Caco-2 (cell line): ENCODE measurements around the gene EPC2. TPM values are rescaled to one million over a fixed set of nuclear protein-coding genes. Genes with fewer than 3 reads are reported as not detected.

Experiments
- BruUV-seq: library from RNA; stranded (reverse); fragments of 400-500 nt; replicated peaks from 2 replicates; lab custom pipeline; 2021; lab: Mats Ljungman, UMichigan
- CTCF ChIA-PET: fragments of 300-600 bp; sonication (Branson Sonifier 250); formaldehyde crosslinking; loops from one replicate; lab custom pipeline; 2022; ENCODE audit warnings: antibody characterized with exemption; lab: Charles Lee
- POLR2A ChIA-PET: fragments of 300-600 bp; sonication (Branson Sonifier 250); formaldehyde crosslinking; loops from one replicate; lab custom pipeline; 2022; ENCODE audit warnings: antibody characterized with exemption; lab: Charles Lee
- DNase-seq, 2 experiments: peaks; one replicate each; pipeline versions ENCODE4 v3.0.0 to v3.0.0-alpha.2; 2020 to 2022
- H3K27me3 ChIP-seq: replicated peaks from 2 replicates; pipeline ENCODE4 v1.6.0; 2011; ENCODE audit warnings: low read length; ENCODE audit not compliant: control insufficient read depth, insufficient read depth
- H3K36me3 ChIP-seq: 2 replicates; pipeline ENCODE4 v1.5.1; 2011; ENCODE audit warnings: low read length; ENCODE audit not compliant: control insufficient read depth, insufficient read depth
- H3K4me1 ChIP-seq: fragments of 250-450 bp; sonication (Bioruptor Pico); 2 replicates; pipeline ENCODE4 v1.5.1; 2020; ENCODE audit warnings: mild to moderate bottlenecking
- H3K4me3 ChIP-seq: 2 replicates; pipeline ENCODE4 v1.5.1; 2011; ENCODE audit warnings: low read depth, mild to moderate bottlenecking, control low read depth, low read length
- H3K9me3 ChIP-seq: fragments of 250-450 bp; sonication (Bioruptor Pico); 2 replicates; pipeline ENCODE4 v1.5.1; 2020; ENCODE audit warnings: mild to moderate bottlenecking, moderate library complexity
- H3K27ac Mint-ChIP-seq: one replicate; pipeline ENCODE4 v1.8.0; 2022; ENCODE audit warnings: mixed read lengths; ENCODE audit not compliant: unreplicated experiment
- H3K27me3 Mint-ChIP-seq: one replicate; pipeline ENCODE4 v1.8.0; 2022; ENCODE audit warnings: mixed read lengths; ENCODE audit not compliant: insufficient read depth, unreplicated experiment
- H3K36me3 Mint-ChIP-seq: one replicate; pipeline ENCODE4 v1.8.0; 2022; ENCODE audit warnings: mild to moderate bottlenecking, mixed read lengths; ENCODE audit not compliant: insufficient read depth, unreplicated experiment
- H3K4me1 Mint-ChIP-seq: one replicate; pipeline ENCODE4 v1.8.0; 2022; ENCODE audit warnings: low read depth, mixed read lengths; ENCODE audit not compliant: unreplicated experiment
- H3K4me3 Mint-ChIP-seq: one replicate; pipeline ENCODE4 v1.8.0; 2022; ENCODE audit warnings: mild to moderate bottlenecking, moderate library complexity, mixed read lengths; ENCODE audit not compliant: unreplicated experiment
- H3K9me3 Mint-ChIP-seq: one replicate; pipeline ENCODE4 v1.8.0; 2022; ENCODE audit warnings: mixed read lengths; ENCODE audit not compliant: unreplicated experiment
- intact Hi-C: fragments of 100-400 bp; cut with micrococcal nuclease; formaldehyde crosslinking; loops from one replicate; pipeline ENCODE4 v1.10.0; 2022; ENCODE audit not compliant: unreplicated experiment
- total RNA-seq: library from RNA; stranded (reverse); gene quantifications from 2 replicates; pipeline ENCODE4 v1.2.3, GENCODE V29; 2022
- TF ChIP-seq, protein P1 (sequence below), 2 experiments: fragments of 200-600 bp in 1 of 2; IDR thresholded peaks; 1 replicate in 1 of 2; 2 replicates in 1 of 2; pipeline versions ENCODE4 v1.5.1 to v1.8.0; 2011 to 2022; ENCODE audit warnings: antibody characterized with exemption in 1 of 2, control low read depth in 1 of 2, inconsistent platforms in 1 of 2, low read depth in 1 of 2, low read length in 1 of 2, mild to moderate bottlenecking in 1 of 2, moderate library complexity in 1 of 2; ENCODE audit not compliant: insufficient read depth in 1 of 2, severe bottlenecking in 1 of 2, unreplicated experiment in 1 of 2

The EPC2 gene
- total RNA-seq, 1 experiment from 2014 or later = 32.0 TPM

DNA sequence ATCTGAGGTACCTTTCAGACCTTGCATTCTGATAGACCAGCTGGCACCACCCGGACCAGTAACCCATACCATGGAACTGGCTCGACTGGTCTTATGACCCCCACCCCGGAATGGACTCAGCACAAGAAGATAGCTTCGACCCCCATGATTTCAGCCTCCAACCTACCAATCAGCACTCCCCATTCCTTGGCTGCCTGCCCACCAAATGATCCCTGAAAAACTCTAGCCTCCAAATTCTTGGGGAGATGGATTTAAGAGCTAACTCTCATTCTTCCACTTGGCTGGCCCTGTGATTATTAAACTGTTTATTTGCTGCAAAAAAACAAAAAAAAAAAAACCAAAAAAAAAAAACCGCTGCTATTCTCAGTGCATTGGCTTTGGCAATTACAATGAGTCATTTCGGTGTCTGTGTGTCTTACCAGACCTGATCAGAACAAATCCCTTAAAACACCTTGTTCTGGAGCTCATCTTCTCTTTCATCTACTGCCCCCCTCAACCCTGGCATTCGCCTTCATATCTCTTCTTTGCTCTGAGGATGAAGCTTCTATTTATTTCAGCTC is 170.4 kb downstream of the EPC2 start:
- POLR2A ChIA-PET = no interaction called here

DNA sequence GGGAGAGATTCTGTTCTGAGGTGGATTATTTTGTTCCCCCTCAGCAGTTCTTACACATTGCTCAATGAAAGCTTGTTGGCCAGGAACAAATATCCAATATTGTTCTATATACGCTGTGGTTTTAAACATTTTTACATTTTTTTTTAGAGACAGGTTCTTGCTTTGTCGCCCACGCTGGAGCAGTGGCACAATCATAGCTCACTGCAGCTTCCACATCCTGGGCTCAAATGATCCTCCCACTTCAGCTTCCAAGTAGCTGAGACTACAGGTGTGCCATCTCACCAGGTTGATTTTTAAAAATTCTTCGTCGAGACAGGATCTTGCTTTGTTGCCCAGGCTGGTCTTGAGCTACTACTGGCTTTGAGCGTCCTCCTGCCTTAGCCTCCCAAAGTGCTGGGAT is 171.6 kb downstream of the EPC2 start:
- Mint-ChIP-seq H3K4me3 (no peak overlapping the region), H3K9me3 (no peaks in the 10 kb centered on the region), H3K4me1 (no peaks in the 10 kb centered on the region), H3K27ac (no peak overlapping the region), H3K27me3 (peaks cover 4% of the 10 kb centered on the region), H3K36me3 (no peaks in the 10 kb centered on the region)
- DNase-seq = no peak
- ChIA-PET CTCF (no interaction called here), POLR2A (no interaction called here)
- TF ChIP-seq, protein P1, sequence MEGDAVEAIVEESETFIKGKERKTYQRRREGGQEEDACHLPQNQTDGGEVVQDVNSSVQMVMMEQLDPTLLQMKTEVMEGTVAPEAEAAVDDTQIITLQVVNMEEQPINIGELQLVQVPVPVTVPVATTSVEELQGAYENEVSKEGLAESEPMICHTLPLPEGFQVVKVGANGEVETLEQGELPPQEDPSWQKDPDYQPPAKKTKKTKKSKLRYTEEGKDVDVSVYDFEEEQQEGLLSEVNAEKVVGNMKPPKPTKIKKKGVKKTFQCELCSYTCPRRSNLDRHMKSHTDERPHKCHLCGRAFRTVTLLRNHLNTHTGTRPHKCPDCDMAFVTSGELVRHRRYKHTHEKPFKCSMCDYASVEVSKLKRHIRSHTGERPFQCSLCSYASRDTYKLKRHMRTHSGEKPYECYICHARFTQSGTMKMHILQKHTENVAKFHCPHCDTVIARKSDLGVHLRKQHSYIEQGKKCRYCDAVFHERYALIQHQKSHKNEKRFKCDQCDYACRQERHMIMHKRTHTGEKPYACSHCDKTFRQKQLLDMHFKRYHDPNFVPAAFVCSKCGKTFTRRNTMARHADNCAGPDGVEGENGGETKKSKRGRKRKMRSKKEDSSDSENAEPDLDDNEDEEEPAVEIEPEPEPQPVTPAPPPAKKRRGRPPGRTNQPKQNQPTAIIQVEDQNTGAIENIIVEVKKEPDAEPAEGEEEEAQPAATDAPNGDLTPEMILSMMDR (IDR thresholded peaks at IDR 0.05; ENCODE audit: insufficient read depth in 1 of 2, low read depth in 1 of 2, low read length in 1 of 2, severe bottlenecking in 1 of 2, unreplicated experiment in 1 of 2) = no peak
- H3K27me3 ChIP-seq = no peaks in the 10 kb centered on the region
- intact Hi-C loops = no loop called here
- no peaks in the 10 kb centered on the region for H3K9me3 ChIP-seq
- H3K4me1 ChIP-seq = no peaks in the 10 kb centered on the region
- no peaks in the 10 kb centered on the region for H3K36me3 ChIP-seq
- no peak overlapping the region for H3K4me3 ChIP-seq
- no TSS peak for BruUV-seq

More for the DNA sequence above, 170.4 kb downstream of the EPC2 start:
- intact Hi-C loops = no loop called here
- Mint-ChIP-seq H3K36me3 (no peaks in the 10 kb centered on the region), H3K4me1 (no peaks in the 10 kb centered on the region), H3K27ac (no peak overlapping the region), H3K4me3 (no peak overlapping the region), H3K27me3 (peaks cover 4% of the 10 kb centered on the region), H3K9me3 (no peaks in the 10 kb centered on the region)
- Histone ChIP-seq H3K4me3 (no peak overlapping the region), H3K4me1 (no peaks in the 10 kb centered on the region), H3K27me3 (no peaks in the 10 kb centered on the region), H3K36me3 (no peaks in the 10 kb centered on the region), H3K9me3 (no peaks in the 10 kb centered on the region)
- TF ChIP-seq, protein P1 (IDR thresholded peaks at IDR 0.05; ENCODE audit: insufficient read depth in 1 of 2, low read depth in 1 of 2, low read length in 1 of 2, severe bottlenecking in 1 of 2, unreplicated experiment in 1 of 2) = no peak
- DNase-seq = no peak
- BruUV-seq = no TSS peak
- CTCF ChIA-PET = no interaction called here

DNA sequence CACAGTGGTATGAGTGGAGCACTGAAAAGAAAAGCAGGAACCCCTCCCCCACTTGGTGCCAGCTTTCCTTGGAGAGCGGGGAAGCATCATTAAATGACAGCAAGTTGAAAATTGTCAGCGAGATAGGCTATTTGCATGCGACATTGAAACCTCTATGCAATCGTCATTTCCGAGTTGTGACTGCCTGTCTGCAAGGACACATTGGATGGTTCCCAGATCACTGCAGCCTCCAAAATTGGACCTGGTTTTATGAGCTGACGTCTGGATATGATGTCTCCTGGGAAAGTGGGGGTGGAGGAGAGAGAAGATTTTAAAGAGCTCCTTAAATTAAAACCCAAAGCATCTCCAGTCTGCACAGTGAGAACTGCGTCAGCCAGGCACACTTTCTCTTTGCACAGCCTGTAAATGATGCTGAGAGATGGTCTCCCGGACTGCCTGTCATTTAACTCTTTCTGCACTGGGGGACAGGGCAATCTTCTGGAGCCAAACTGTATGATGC is 172.7 kb downstream of the EPC2 start:
- no peaks in the 10 kb centered on the region for H3K36me3 Mint-ChIP-seq
- H3K4me1 ChIP-seq = no peaks in the 10 kb centered on the region
- no peaks in the 10 kb centered on the region for H3K9me3 ChIP-seq
- H3K36me3 ChIP-seq = no peaks in the 10 kb centered on the region
- TF ChIP-seq, protein P1 (IDR thresholded peaks at IDR 0.05; ENCODE audit: insufficient read depth in 1 of 2, low read depth in 1 of 2, low read length in 1 of 2, severe bottlenecking in 1 of 2, unreplicated experiment in 1 of 2) = no peak
- H3K27ac Mint-ChIP-seq = no peak overlapping the region
- DNase-seq = no peak
- no TSS peak for BruUV-seq
- POLR2A ChIA-PET = interaction anchor here (0.6 kb wide), 1 partner anchor 12 kb away, joined by 3 read pairs; no protein-coding TSS in a partner anchor
- CTCF ChIA-PET = no interaction called here
- H3K27me3 Mint-ChIP-seq = peaks cover 4% of the 10 kb centered on the region
- no peak overlapping the region for H3K4me3 Mint-ChIP-seq
- no peak overlapping the region for H3K4me3 ChIP-seq
- no peaks in the 10 kb centered on the region for H3K9me3 Mint-ChIP-seq
- H3K27me3 ChIP-seq = no peaks in the 10 kb centered on the region
- intact Hi-C loops = no loop called here
- H3K4me1 Mint-ChIP-seq = no peaks in the 10 kb centered on the region
